ENCODE data around the gene LRATD1. TPM values are rescaled to one million over a fixed set of nuclear protein-coding genes. Genes with fewer than 3 reads are reported as not detected.
A peak's percentile ranks its signal among the peaks of the same experiment; 100 is the strongest.

Gene LRATD1
- total RNA-seq, result 10 to 100 TPM; 11.0 to 23.0 TPM
- 1 to 10 TPM; 3.7 to 7.1 TPM for polyA plus RNA-seq
- long read RNA-seq, donor 1, full-length matches to known transcripts, result 1 of 1 reads
- long read RNA-seq, donor 1, partial matches to known transcripts, result 0 of 1 reads
- long read RNA-seq, donor 1, other reads (novel, unspliced or antisense), result 0 of 1 reads
- long read RNA-seq, donor 2, result 0 reads
- long read RNA-seq, donor 3, result 0 reads
- long read RNA-seq, donor 4, full-length matches to known transcripts, result 2 of 2 reads
- long read RNA-seq, donor 4, partial matches to known transcripts, result 0 of 2 reads
- long read RNA-seq, donor 4, other reads (novel, unspliced or antisense), result 0 of 2 reads
- long read RNA-seq, donor 5, full-length matches to known transcripts, result 4 of 4 reads
- long read RNA-seq, donor 5, partial matches to known transcripts, result 0 of 4 reads
- long read RNA-seq, donor 5, other reads (novel, unspliced or antisense), result 0 of 4 reads

- Histone ChIP-seq H3K27me3 (ENCODE audit: control insufficient read depth in 3 of 3, insufficient read depth in 3 of 3, low read length in 2 of 3) (peaks cover 0 to 52% (median 25%) of the 10 kb centered on the region in 3 donors), H3K36me3 (ENCODE audit: control insufficient read depth in 4 of 4, insufficient read depth in 4 of 4, low read length in 4 of 4) (no peaks in the 10 kb centered on the region), H3K9me3 (ENCODE audit: control insufficient read depth in 4 of 4, insufficient read depth in 3 of 4, low read length in 3 of 4) (no peaks in the 10 kb centered on the region), H3K27ac (ENCODE audit: low read depth in 1 of 2, low read length in 1 of 2) (peak within 1 kb of the TSS in 1 of 2 donors; percentile 34), H3K4me3 (peak within 1 kb of the TSS; percentile 59), H3K9ac (ENCODE audit: insufficient read depth in 1 of 2, low read length in 2 of 2) (no peak within 1 kb of the TSS), H3K4me1 (ENCODE audit: control insufficient read depth in 5 of 5, insufficient read depth in 5 of 5, low read length in 5 of 5) (peaks cover 5 to 38% (median 6%) of the 10 kb centered on the region in 5 donors)
- ATAC-seq (ENCODE audit: insufficient read depth, low FRiP score) (peak; percentile 81), DNase-seq (peak; percentile 88 to 93 (median 92))
- no peak for TF ChIP-seq CTCF (IDR thresholded peaks at IDR 0.05; ENCODE audit: control extremely low read depth, extremely low read depth)
- WGBS, 2 donors, result 3 to 4% methylated on average over 64 to 81 of the region's 81 CpGs
Observed at GRCh38 chr2:14632133-14632936, at the start of gene LRATD1. Gene LRATD1 (plus strand): TSS chr2:14632717. CDS start chr2:14633980, 1,263 bp downstream.

GRCh38 chr2:14583059-14583458 lies 49.5 kb upstream of the LRATD1 start:
- no peak overlapping the region for H3K27ac ChIP-seq (ENCODE audit: low read depth in 1 of 2, low read length in 1 of 2)
- TF ChIP-seq CTCF (IDR thresholded peaks at IDR 0.05; ENCODE audit: control extremely low read depth, extremely low read depth), result no peak
- H3K4me3 ChIP-seq, result no peak overlapping the region
- no peaks in the 10 kb centered on the region for H3K4me1 ChIP-seq (ENCODE audit: control insufficient read depth in 5 of 5, insufficient read depth in 5 of 5, low read length in 5 of 5)
- H3K9me3 ChIP-seq (ENCODE audit: control insufficient read depth in 4 of 4, insufficient read depth in 3 of 4, low read length in 3 of 4), result no peaks in the 10 kb centered on the region
- WGBS, 2 donors, result 78 to 79% methylated on average over 2 of the region's 2 CpGs
- no peak for DNase-seq
- no peaks in the 10 kb centered on the region for H3K27me3 ChIP-seq (ENCODE audit: control insufficient read depth in 3 of 3, insufficient read depth in 3 of 3, low read length in 2 of 3)
- H3K36me3 ChIP-seq (ENCODE audit: control insufficient read depth in 4 of 4, insufficient read depth in 4 of 4, low read length in 4 of 4), result no peaks in the 10 kb centered on the region
- ATAC-seq (ENCODE audit: insufficient read depth, low FRiP score), result no peak
- no peak overlapping the region for H3K9ac ChIP-seq (ENCODE audit: insufficient read depth in 1 of 2, low read length in 2 of 2)

- DNase-seq (no peak), ATAC-seq (ENCODE audit: insufficient read depth, low FRiP score) (no peak)
- Histone ChIP-seq H3K9ac (ENCODE audit: insufficient read depth in 1 of 2, low read length in 2 of 2) (no peak overlapping the region), H3K36me3 (ENCODE audit: control insufficient read depth in 4 of 4, insufficient read depth in 4 of 4, low read length in 4 of 4) (no peaks in the 10 kb centered on the region), H3K27me3 (ENCODE audit: control insufficient read depth in 3 of 3, insufficient read depth in 3 of 3, low read length in 2 of 3) (no peaks in the 10 kb centered on the region), H3K27ac (ENCODE audit: low read depth in 1 of 2, low read length in 1 of 2) (no peak overlapping the region), H3K9me3 (ENCODE audit: control insufficient read depth in 4 of 4, insufficient read depth in 3 of 4, low read length in 3 of 4) (no peaks in the 10 kb centered on the region), H3K4me3 (no peak overlapping the region), H3K4me1 (ENCODE audit: control insufficient read depth in 5 of 5, insufficient read depth in 5 of 5, low read length in 5 of 5) (no peaks in the 10 kb centered on the region)
- WGBS, 2 donors, result 55 to 67% methylated on average over 4 of the region's 4 CpGs
- no peak for TF ChIP-seq CTCF (IDR thresholded peaks at IDR 0.05; ENCODE audit: control extremely low read depth, extremely low read depth)
Observed at GRCh38 chr2:14583802-14584201, 48.7 kb upstream of the LRATD1 start.

Data from lung (tissue), 16 donors.